CD4-positive, alpha-beta T cell (primary cell): ENCODE results near the gene PRPF18. TPM values are rescaled to one million over a fixed set of nuclear protein-coding genes. Genes with fewer than 3 reads are reported as not detected.

Experiments used
- ATAC-seq: fragments of 200-7000 bp; cut with Tn5 transposase; one replicate; pipeline ENCODE4 v1.10.0; 2022; ENCODE audit warnings: mild to moderate bottlenecking; ENCODE audit not compliant: poor library complexity
- CTCF ChIA-PET: fragments of 350-600 bp; sonication (Branson Sonifier 250); formaldehyde crosslinking; loops from one replicate; lab custom pipeline; 2021; ENCODE audit warnings: antibody characterized with exemption, inconsistent platforms; lab: Charles Lee
- POLR2A ChIA-PET: fragments of 350-600 bp; sonication (Branson Sonifier 250); formaldehyde crosslinking; loops from one replicate; lab custom pipeline; 2021; ENCODE audit warnings: antibody characterized with exemption, inconsistent platforms; lab: Charles Lee
- DNase-seq, 14 experiments: peaks; one replicate each; pipeline ENCODE4 v3.0.0-alpha.2; 2013 to 2020; ENCODE audit warnings: mixed read lengths in 2 of 14
- H3K27ac ChIP-seq, 2 donors: one replicate each; pipeline versions ENCODE4 v1.5.1 to v1.7.0; 2013; ENCODE audit warnings: low read length in 2 of 2, low read depth in 1 of 2, mild to moderate bottlenecking in 1 of 2
- H3K27me3 ChIP-seq, 2 experiments: 1 replicate in 1 of 2; 2 replicates in 1 of 2; pipeline versions ENCODE4 v1.6.1 to v1.7.0; 2013; ENCODE audit warnings: low read length in 2 of 2, control low read depth in 1 of 2, mild to moderate bottlenecking in 1 of 2, moderate library complexity in 1 of 2; ENCODE audit not compliant: insufficient read depth in 2 of 2, control insufficient read depth in 1 of 2
- H3K36me3 ChIP-seq: one replicate; pipeline ENCODE4 v1.6.1; 2013; ENCODE audit warnings: low read length, control low read depth; ENCODE audit not compliant: insufficient read depth
- H3K4me1 ChIP-seq: one replicate; pipeline ENCODE4 v1.6.1; 2013; ENCODE audit warnings: low read length, control low read depth; ENCODE audit not compliant: insufficient read depth
- H3K4me3 ChIP-seq: one replicate; pipeline ENCODE4 v1.5.1; 2013; ENCODE audit warnings: mild to moderate bottlenecking, low read length, moderate library complexity
- H3K9me3 ChIP-seq, 2 experiments: 1 replicate in 1 of 2; 2 replicates in 1 of 2; pipeline versions ENCODE4 v1.6.1 to v1.7.0; 2013; ENCODE audit warnings: low read length in 2 of 2, mild to moderate bottlenecking in 2 of 2, control low read depth in 1 of 2, moderate library complexity in 1 of 2; ENCODE audit not compliant: control insufficient read depth in 1 of 2, insufficient read depth in 1 of 2
- H3K27ac Mint-ChIP-seq: one replicate; pipeline ENCODE4 v1.8.0; 2020; ENCODE audit warnings: mixed read lengths
- H3K27me3 Mint-ChIP-seq: one replicate; pipeline ENCODE4 v1.8.0; 2021; ENCODE audit warnings: mixed read lengths
- H3K36me3 Mint-ChIP-seq: one replicate; pipeline ENCODE4 v1.8.0; 2021; ENCODE audit warnings: low read depth, mixed read lengths
- H3K4me1 Mint-ChIP-seq: one replicate; pipeline ENCODE4 v1.8.0; 2021; ENCODE audit warnings: low read depth, mixed read lengths
- H3K4me3 Mint-ChIP-seq: one replicate; pipeline ENCODE4 v1.8.0; 2020; ENCODE audit warnings: mild to moderate bottlenecking, mixed read lengths
- H3K9me3 Mint-ChIP-seq: one replicate; pipeline ENCODE4 v1.8.0; 2020; ENCODE audit warnings: mixed read lengths
- CTCF ChIP-seq: fragments of 200-600 bp; IDR thresholded peaks from one replicate; pipeline ENCODE4 v1.8.0; 2022; ENCODE audit warnings: antibody characterized with exemption, mild to moderate bottlenecking
- intact Hi-C, 2 experiments: fragments of 100-400 bp; cut with DNase I in 1 of 2; cut with micrococcal nuclease in 1 of 2; formaldehyde crosslinking; loops; one replicate each; pipeline versions ENCODE4 v1.15.1 to v1.9.0; 2023 to 2025; cut with DNase I, micrococcal nuclease
- total RNA-seq, 174 experiments: library from RNA in 2 of 174; stranded (reverse) in 2 of 174; gene quantifications; one replicate each; pipeline ENCODE4 v1.2.3 and lab custom pipeline; 2021 to 2026

Gene PRPF18
- total RNA-seq, 2 experiments from 2014 or later = 20.7 to 22.7 TPM

DNA sequence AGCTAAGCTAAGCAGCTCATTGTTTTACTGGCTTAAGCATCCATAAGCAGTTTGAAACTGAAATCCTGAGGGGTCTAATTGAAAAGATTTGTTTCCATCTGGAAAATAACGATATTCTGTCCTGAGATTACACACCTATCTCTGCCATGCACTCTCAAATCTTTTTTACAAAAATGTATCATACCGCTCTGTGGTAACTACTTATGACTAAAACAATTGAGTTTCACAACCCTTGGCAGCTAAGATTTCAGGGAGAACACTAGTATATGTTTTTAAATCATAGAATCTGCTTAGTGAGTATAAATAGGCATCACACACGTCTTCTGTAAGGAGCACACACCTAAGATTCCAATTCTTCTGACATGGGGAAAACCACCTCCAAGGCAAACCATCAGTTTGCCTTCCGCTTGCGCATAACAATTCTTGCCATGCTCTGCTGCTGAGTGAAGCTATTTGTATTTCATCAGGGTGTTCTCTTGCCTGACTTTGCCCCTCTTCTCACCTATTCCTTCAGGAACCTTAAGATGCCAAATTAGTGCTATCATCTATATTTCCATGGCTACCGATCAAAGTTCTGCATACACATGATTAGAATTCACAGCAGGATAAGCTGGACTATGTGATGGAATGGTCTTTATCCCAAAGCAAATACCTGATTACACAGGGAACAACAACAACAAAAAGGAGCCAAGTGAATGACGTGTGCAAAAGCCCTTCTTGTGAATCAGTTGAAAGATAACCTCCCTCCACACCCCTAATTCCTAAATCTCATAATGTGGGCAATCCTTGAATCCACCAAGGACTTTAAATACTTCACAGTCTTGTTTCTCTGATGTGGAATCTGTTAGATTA, 40.9 kb downstream of the PRPF18 start:
- Histone ChIP-seq H3K36me3 (peaks cover 36% of the 10 kb centered on the region), H3K9me3 (no peaks in the 10 kb centered on the region), H3K4me3 (no peak overlapping the region), H3K4me1 (no peaks in the 10 kb centered on the region), H3K27me3 (no peaks in the 10 kb centered on the region), H3K27ac (no peak overlapping the region)
- H3K27me3 Mint-ChIP-seq = no peaks in the 10 kb centered on the region
- DNase-seq (no peak), ATAC-seq (no peak)
- H3K4me3 Mint-ChIP-seq = no peak overlapping the region
- intact Hi-C loops = no loop called here
- ChIA-PET POLR2A (no interaction called here), CTCF (no interaction called here)
- no peaks in the 10 kb centered on the region for H3K9me3 Mint-ChIP-seq
- H3K4me1 Mint-ChIP-seq = no peaks in the 10 kb centered on the region
- peaks cover 60% of the 10 kb centered on the region for H3K36me3 Mint-ChIP-seq
- no peak overlapping the region for H3K27ac Mint-ChIP-seq
- no peak for TF ChIP-seq CTCF

DNA sequence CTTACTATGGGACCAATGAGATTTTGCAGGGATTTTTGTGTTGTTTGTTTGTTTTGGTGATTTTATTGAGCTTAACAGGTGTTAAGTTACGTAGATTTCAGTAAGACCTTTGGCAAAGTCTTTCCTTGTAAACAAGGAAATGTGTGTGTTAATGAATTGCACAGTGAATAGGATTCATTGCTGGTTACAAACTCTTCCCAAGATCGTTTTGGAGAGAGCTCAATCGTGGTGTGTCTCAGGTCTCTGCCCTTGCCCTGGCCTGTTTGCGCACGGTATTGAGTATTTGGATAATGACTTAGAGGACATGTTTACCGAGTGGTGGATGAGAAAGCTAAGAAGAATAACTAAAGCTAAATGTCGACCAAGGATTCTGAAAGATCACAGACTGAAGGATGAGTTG, 41.9 kb downstream of the PRPF18 start:
- ChIA-PET CTCF (no interaction called here), POLR2A (no interaction called here)
- Mint-ChIP-seq H3K27me3 (no peaks in the 10 kb centered on the region), H3K4me1 (no peaks in the 10 kb centered on the region), H3K36me3 (peaks cover 64% of the 10 kb centered on the region), H3K4me3 (no peak overlapping the region), H3K27ac (no peak overlapping the region), H3K9me3 (no peaks in the 10 kb centered on the region)
- DNase-seq = no peak
- ATAC-seq = no peak
- Histone ChIP-seq H3K9me3 (no peaks in the 10 kb centered on the region), H3K27ac (no peak overlapping the region), H3K27me3 (no peaks in the 10 kb centered on the region), H3K36me3 (peaks cover 40% of the 10 kb centered on the region), H3K4me1 (no peaks in the 10 kb centered on the region), H3K4me3 (no peak overlapping the region)
- no peak for TF ChIP-seq CTCF
- intact Hi-C loops = no loop called here

- no peak overlapping the region for H3K27ac ChIP-seq
- H3K36me3 Mint-ChIP-seq = peaks cover 66% of the 10 kb centered on the region
- no peak overlapping the region for H3K27ac Mint-ChIP-seq
- no peaks in the 10 kb centered on the region for H3K27me3 ChIP-seq
- no peak overlapping the region for H3K4me3 Mint-ChIP-seq
- H3K4me3 ChIP-seq = no peak overlapping the region
- H3K4me1 ChIP-seq = no peaks in the 10 kb centered on the region
- ChIA-PET POLR2A (no interaction called here), CTCF (no interaction called here)
- H3K4me1 Mint-ChIP-seq = no peaks in the 10 kb centered on the region
- no peak for TF ChIP-seq CTCF
- intact Hi-C loops = no loop called here
- H3K9me3 Mint-ChIP-seq = no peaks in the 10 kb centered on the region
- DNase-seq (no peak), ATAC-seq (no peak)
- H3K36me3 ChIP-seq = peaks cover 37% of the 10 kb centered on the region
- H3K9me3 ChIP-seq = no peaks in the 10 kb centered on the region
- no peaks in the 10 kb centered on the region for H3K27me3 Mint-ChIP-seq
Measured at GRCh38 chr10:13629116-13629515, 42.4 kb downstream of the PRPF18 start.
